K562 (cell line): ENCODE measurements around the gene MYMK. TPM values are rescaled to one million over a fixed set of nuclear protein-coding genes. Genes with fewer than 3 reads are reported as not detected.

Experiments
- ATAC-seq: fragments of 200-7000 bp; cut with Tn5 transposase; 3 replicates; pipeline ENCODE4 v1.9.1; 2020; ENCODE audit warnings: moderate library complexity
- BruUV-seq: library from RNA; stranded (reverse); fragments of 400-500 nt; replicated peaks from 2 replicates; lab custom pipeline; 2021; lab: Mats Ljungman, UMichigan
- CTCF ChIA-PET: fragments of 300-600 bp; formaldehyde crosslinking; extraction: SDS; loops from one replicate; lab custom pipeline; 2021; ENCODE audit warnings: low intra/inter-chr PET ratio; lab: Yijun Ruan, JAX
- POLR2A ChIA-PET: fragments of 300-600, 350-650 bp; sonication (Branson Sonifier 250); formaldehyde crosslinking; extraction: SDS; loops from one replicate; lab custom pipeline; 2021; ENCODE audit warnings: antibody characterized with exemption, inconsistent platforms; lab: Yijun Ruan, JAX
- DNase-seq, 4 experiments: peaks; one replicate each; pipeline versions ENCODE4 v3.0.0 to v3.0.0-alpha.2; 2011 to 2018; ENCODE audit warnings: low spot score in 3 of 4, mixed read lengths in 3 of 4; ENCODE audit errors: extremely low read depth in 1 of 4
- FAIRE-seq: peaks from 2 replicates; lab custom pipeline; 2011; peaks lifted over from hg19 to GRCh38; lab: Jason Lieb, UNC
- H2AFZ ChIP-seq: 2 replicates; pipeline ENCODE4 v1.6.0; 2011; ENCODE audit warnings: low read depth, low read length, control low read depth, inconsistent platforms
- H3K27ac ChIP-seq: fragments of 200-600 bp; 3 replicates; pipeline ENCODE4 v1.8.0; 2011; ENCODE audit warnings: low read depth, mild to moderate bottlenecking, control low read depth, inconsistent platforms, low read length, moderate library complexity, mixed read lengths; ENCODE audit errors: extremely low read depth
- H3K27me3 ChIP-seq, 2 experiments: fragments of 300-600 bp in 1 of 2; 2 replicates in 1 of 2; 3 replicates in 1 of 2; pipeline versions ENCODE4 v1.6.0 to v1.8.0; 2011; ENCODE audit warnings: inconsistent platforms in 2 of 2, low read length in 2 of 2, mild to moderate bottlenecking in 1 of 2, mixed read lengths in 1 of 2, moderate library complexity in 1 of 2; ENCODE audit not compliant: control insufficient read depth in 2 of 2, insufficient read depth in 2 of 2
- H3K36me3 ChIP-seq: fragments of 300-600 bp; 3 replicates; pipeline ENCODE4 v1.8.0; 2011; ENCODE audit warnings: mild to moderate bottlenecking, low read length, inconsistent platforms; ENCODE audit not compliant: control insufficient read depth, insufficient read depth
- H3K4me1 ChIP-seq, 2 experiments: fragments of 200-600 bp in 1 of 2; replicated peaks in 1 of 2; 2 replicates in 1 of 2; 3 replicates in 1 of 2; pipeline versions ENCODE4 v1.5.1 to v1.8.0; 2011; ENCODE audit warnings: inconsistent platforms in 2 of 2, low read length in 2 of 2, mild to moderate bottlenecking in 1 of 2, mixed read lengths in 1 of 2, moderate library complexity in 1 of 2; ENCODE audit not compliant: control insufficient read depth in 2 of 2, insufficient read depth in 2 of 2
- H3K4me2 ChIP-seq: 2 replicates; pipeline ENCODE4 v1.6.1; 2011; ENCODE audit warnings: low read length, control low read depth, inconsistent platforms, mixed read lengths; ENCODE audit not compliant: insufficient read depth
- H3K4me3 ChIP-seq: fragments of 200-600 bp; sonication (generic), shearing (Covaris generic); 2 replicates; pipeline ENCODE4 v1.5.1; 2016; ENCODE audit warnings: control low read depth, inconsistent platforms
- H3K79me2 ChIP-seq: fragments of 200-600 bp; 3 replicates; pipeline ENCODE4 v1.8.0; 2011; ENCODE audit warnings: low read length, inconsistent platforms; ENCODE audit not compliant: control insufficient read depth, insufficient read depth
- H3K9ac ChIP-seq, 2 experiments: 2 replicates each; pipeline versions ENCODE4 v1.6.0 to v1.6.1; 2011; ENCODE audit warnings: low read depth in 2 of 2, low read length in 2 of 2, control low read depth in 1 of 2, inconsistent platforms in 1 of 2, mild to moderate bottlenecking in 1 of 2, mixed read lengths in 1 of 2; ENCODE audit not compliant: insufficient read depth in 1 of 2
- H3K9me1 ChIP-seq: one replicate; pipeline ENCODE4 v1.6.0; 2011; ENCODE audit warnings: inconsistent platforms, mild to moderate bottlenecking, low read length, moderate library complexity; ENCODE audit not compliant: control insufficient read depth, insufficient read depth
- H3K9me3 ChIP-seq: replicated peaks from 2 replicates; pipeline ENCODE4 v1.5.1; 2011; ENCODE audit warnings: low read depth, low read length, inconsistent platforms; ENCODE audit not compliant: control insufficient read depth, insufficient read depth
- H4K20me1 ChIP-seq: replicated peaks from 2 replicates; pipeline ENCODE4 v1.6.1; 2011; ENCODE audit warnings: low read length, inconsistent platforms, mixed read lengths; ENCODE audit not compliant: control insufficient read depth, insufficient read depth
- ASH1L ChIP-seq: fragments of 450-650 bp; IDR thresholded peaks from 2 replicates; pipeline ENCODE4 v1.6.1; 2018; ENCODE audit warnings: borderline replicate concordance, mild to moderate bottlenecking, low read depth; ENCODE audit not compliant: partially characterized antibody
- E2F1 ChIP-seq: sonication (generic); formaldehyde crosslinking; IDR thresholded peaks from 2 replicates; pipeline ENCODE4 v1.8.1; 2023; ENCODE audit warnings: mild to moderate bottlenecking, missing genetic modification reagents, moderate library complexity
- GATAD2A ChIP-seq: fragments of 450-650 bp; IDR thresholded peaks from 2 replicates; pipeline ENCODE4 v1.6.1; 2017
- ILK ChIP-seq: fragments of 450-650 bp; IDR thresholded peaks from 2 replicates; pipeline ENCODE4 v1.6.1; 2016; ENCODE audit warnings: missing genetic modification characterization, low read depth, mild to moderate bottlenecking, missing compliant biosample characterization, moderate library complexity, borderline replicate concordance
- KAT8 ChIP-seq: fragments of 450-650 bp; IDR thresholded peaks from 2 replicates; pipeline ENCODE4 v1.6.1; 2016; ENCODE audit warnings: low read depth, mild to moderate bottlenecking
- MED1 ChIP-seq: sonication (generic); formaldehyde crosslinking; IDR thresholded peaks from 2 replicates; pipeline ENCODE4 v1.8.1; 2023; ENCODE audit warnings: missing genetic modification reagents, borderline replicate concordance
- POLR3A ChIP-seq: IDR thresholded peaks from 2 replicates; pipeline ENCODE4 v1.6.1; 2011; ENCODE audit warnings: borderline replicate concordance, mild to moderate bottlenecking, moderate library complexity; ENCODE audit not compliant: insufficient read length, insufficient read depth; ENCODE audit errors: extremely low read depth
- RBFOX2 ChIP-seq: fragments of 200-400 bp; formaldehyde crosslinking; IDR thresholded peaks from 2 replicates; pipeline ENCODE4 v1.6.1; 2017; ENCODE audit warnings: low read depth, mild to moderate bottlenecking, low read length, moderate library complexity
- TCF7 ChIP-seq: sonication (generic); IDR thresholded peaks from 2 replicates; pipeline ENCODE4 v1.6.1; 2016; ENCODE audit warnings: antibody characterized with exemption, borderline replicate concordance
- ZNF174 ChIP-seq: fragments of 250-450 bp; sonication (Bioruptor Pico); IDR thresholded peaks from 2 replicates; pipeline ENCODE4 v1.4.0; 2020; ENCODE audit warnings: mild to moderate bottlenecking
- ZNF277 ChIP-seq: fragments of 250-450 bp; sonication (Bioruptor Pico); IDR thresholded peaks from 2 replicates; pipeline ENCODE4 v1.8.0; 2022; ENCODE audit warnings: inconsistent platforms, mild to moderate bottlenecking, moderate library complexity, borderline replicate concordance
- WGBS: fragments of 100-300 bp; shearing (Covaris generic); methylation state at CpG from one replicate; pipeline ENCODE4 v1.1.6; 2016; ENCODE audit warnings: low coverage, mixed read lengths; ENCODE audit not compliant: insufficient coverage; ENCODE audit errors: missing lambda C conversion rate; 5-methylcytosine and 5-hydroxymethylcytosine counted together
- in situ Hi-C: fragments of 300-500 bp; cut with MboI; formaldehyde crosslinking; loops from 4 replicates; pipeline ENCODE4 v1.15.0; 2018; ENCODE audit warnings: inconsistent platforms, mixed read lengths
- intact Hi-C: fragments of 100-400 bp; cut with micrococcal nuclease; formaldehyde crosslinking; loops from 2 replicates; pipeline ENCODE4 v1.14.2; 2022
- polyA plus RNA-seq, 8 experiments: library from polyadenylated mRNA; depleted of rRNA in 4 of 8; stranded (reverse) in 5 of 8; unstranded in 3 of 8; fragments of >200 nt; fragmentation: Nextera tagmentation in 2 of 8; fragmentation: Illumina TruSeq in 1 of 8; extraction: Ambion mirVana in 2 of 8; extraction: Trizol in 1 of 8; gene quantifications; 2 replicates each; pipeline versions ENCODE4 v1.2.1 to v1.2.3, GENCODE V29; 2011 to 2014; ENCODE audit warnings: inconsistent platforms in 1 of 8, missing spikeins in 1 of 8
- total RNA-seq, 7 experiments: library from RNA; depleted of rRNA in 6 of 7; stranded (reverse); fragments of >200 nt in 6 of 7; fragmentation: Illumina TruSeq in 2 of 7; extraction: Trizol in 2 of 7; gene quantifications; 2 replicates each; pipeline versions ENCODE4 v1.2.1 to v1.2.3, GENCODE V29; 2011 to 2021; ENCODE audit warnings: low replicate concordance in 1 of 7

Gene MYMK
- total and polyA plus RNA-seq, 9 of the 15 experiments (the other 6 are each of a cell fraction or from before 2014, with no cell fraction given) = not detected

- no peak overlapping the region for H2AFZ ChIP-seq
- H3K9me1 ChIP-seq = no peaks in the 10 kb centered on the region
- H3K27me3 ChIP-seq = peaks cover 41 to 93% of the 10 kb centered on the region in 2 experiments; a peak in 4 of 5 replicates
- H3K4me3 ChIP-seq = no peak overlapping the region
- H4K20me1 ChIP-seq = peaks cover 25% of the 10 kb centered on the region
- no peak for TF ChIP-seq TCF7
- no peak for TF ChIP-seq E2F1 (CRISPR knock-in tag)
- TF ChIP-seq GATAD2A = no peak
- TF ChIP-seq MED1 (CRISPR knock-in tag) = no peak
- TF ChIP-seq ILK (tag) = no peak
- TF ChIP-seq ZNF174 (CRISPR knock-in tag) = no peak
- TF ChIP-seq RBFOX2 = no peak
- no peak for TF ChIP-seq ZNF277 (CRISPR knock-in tag)
- no peak for TF ChIP-seq ASH1L
- TF ChIP-seq POLR3A = no peak
- TF ChIP-seq KAT8 = no peak
- intact Hi-C loops = no loop called here
- DNase-seq = no peak
- H3K27ac ChIP-seq = no peak overlapping the region
- in situ Hi-C loops = loop anchor here (5.0 kb wide), 1 partner anchor 196 kb away; no protein-coding TSS in a partner anchor
- no peaks in the 10 kb centered on the region for H3K79me2 ChIP-seq
- peaks cover 0 to 44% of the 10 kb centered on the region in 2 experiments; a peak in 3 of 5 replicates for H3K4me1 ChIP-seq
- no peak for FAIRE-seq
- H3K4me2 ChIP-seq = no peak overlapping the region
- ATAC-seq = no peak
- POLR2A ChIA-PET = interaction anchor here (0.5 to 0.6 kb wide), 2 partner anchors 175 to 188 kb away, joined by 3 read pairs; partner anchors contain the start of genes MED22 and RPL7A
- H3K36me3 ChIP-seq = no peaks in the 10 kb centered on the region
- BruUV-seq = no TSS peak
- WGBS = 2% methylated on average over 10 of the region's 11 CpGs
- no peaks in the 10 kb centered on the region for H3K9me3 ChIP-seq
- CTCF ChIA-PET = no interaction called here
- H3K9ac ChIP-seq = no peak overlapping the region
These were observed 11.3 kb upstream of the MYMK start for GRCh38 chr9:133536080-133536479.
